A673 (cell line): ENCODE measurements around the gene IMMP2L.

Experiments used
- EZH2 ChIP-seq: fragments of 200-600 bp; sonication (generic); IDR thresholded peaks from 2 replicates; pipeline ENCODE4 v1.6.1; 2017; ENCODE audit warnings: borderline replicate concordance, low read depth, mild to moderate bottlenecking, mixed read lengths, antibody characterized with exemption, low read length; ENCODE audit not compliant: poor library complexity, severe bottlenecking
- TF ChIP-seq, protein P1 (sequence below): fragments of 300-800, 200-600 bp; sonication (generic); conservative IDR thresholded peaks from 2 replicates; pipeline ENCODE4 v1.5.1; 2017; ENCODE audit warnings: low read depth, mild to moderate bottlenecking, antibody characterized with exemption, low read length, moderate library complexity, mixed read lengths

DNA sequence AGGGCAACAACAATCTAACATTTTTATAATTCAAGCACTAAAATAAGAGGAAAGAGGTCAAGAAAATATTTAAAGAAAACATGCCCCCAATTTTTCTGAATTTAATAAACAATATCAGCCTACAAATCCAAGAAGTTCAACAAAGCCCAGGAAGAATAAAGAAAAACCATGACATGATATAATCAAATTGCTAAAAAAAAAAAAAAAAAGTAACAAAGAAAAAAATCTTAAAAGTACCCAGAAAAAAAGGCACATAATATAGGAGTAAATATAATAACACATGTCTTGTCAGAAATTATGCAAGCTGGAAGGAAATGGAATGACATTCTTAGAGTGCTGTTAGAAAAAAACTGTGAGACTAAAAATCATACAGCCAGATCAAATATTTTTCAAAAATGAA, 151.4 kb downstream of the IMMP2L start:
- TF ChIP-seq, protein P1, sequence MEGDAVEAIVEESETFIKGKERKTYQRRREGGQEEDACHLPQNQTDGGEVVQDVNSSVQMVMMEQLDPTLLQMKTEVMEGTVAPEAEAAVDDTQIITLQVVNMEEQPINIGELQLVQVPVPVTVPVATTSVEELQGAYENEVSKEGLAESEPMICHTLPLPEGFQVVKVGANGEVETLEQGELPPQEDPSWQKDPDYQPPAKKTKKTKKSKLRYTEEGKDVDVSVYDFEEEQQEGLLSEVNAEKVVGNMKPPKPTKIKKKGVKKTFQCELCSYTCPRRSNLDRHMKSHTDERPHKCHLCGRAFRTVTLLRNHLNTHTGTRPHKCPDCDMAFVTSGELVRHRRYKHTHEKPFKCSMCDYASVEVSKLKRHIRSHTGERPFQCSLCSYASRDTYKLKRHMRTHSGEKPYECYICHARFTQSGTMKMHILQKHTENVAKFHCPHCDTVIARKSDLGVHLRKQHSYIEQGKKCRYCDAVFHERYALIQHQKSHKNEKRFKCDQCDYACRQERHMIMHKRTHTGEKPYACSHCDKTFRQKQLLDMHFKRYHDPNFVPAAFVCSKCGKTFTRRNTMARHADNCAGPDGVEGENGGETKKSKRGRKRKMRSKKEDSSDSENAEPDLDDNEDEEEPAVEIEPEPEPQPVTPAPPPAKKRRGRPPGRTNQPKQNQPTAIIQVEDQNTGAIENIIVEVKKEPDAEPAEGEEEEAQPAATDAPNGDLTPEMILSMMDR = no peak
- no peak for TF ChIP-seq EZH2
